NT2/D1 (cell line): ENCODE data around the gene EXT2.

Experiments used
- DNase-seq: peaks from one replicate; pipeline ENCODE4 v3.0.0-alpha.2; 2011; ENCODE audit warnings: low read depth, low spot score
- H3K27me3 ChIP-seq: 2 replicates; pipeline ENCODE4 v1.6.0; 2011; ENCODE audit warnings: mild to moderate bottlenecking; ENCODE audit not compliant: insufficient read length, insufficient read depth
- H3K36me3 ChIP-seq: 2 replicates; pipeline ENCODE4 v1.6.1; 2011; ENCODE audit warnings: mild to moderate bottlenecking, low read length, mixed read lengths; ENCODE audit not compliant: insufficient read depth, insufficient read length
- H3K4me1 ChIP-seq: 2 replicates; pipeline ENCODE4 v1.5.1; 2011; ENCODE audit not compliant: insufficient read depth, insufficient read length
- H3K4me3 ChIP-seq: 2 replicates; pipeline ENCODE4 v1.5.1; 2011; ENCODE audit warnings: low read depth; ENCODE audit not compliant: insufficient read length
- H3K9ac ChIP-seq: 2 replicates; pipeline ENCODE4 v1.6.0; 2011; ENCODE audit warnings: low read depth; ENCODE audit not compliant: insufficient read length
- H3K9me3 ChIP-seq: 2 replicates; pipeline ENCODE4 v1.5.1; 2011; ENCODE audit warnings: mild to moderate bottlenecking, low read length; ENCODE audit not compliant: insufficient read depth
- SUZ12 ChIP-seq: IDR thresholded peaks from 2 replicates; pipeline ENCODE4 v1.6.1; 2011; ENCODE audit not compliant: insufficient read length, insufficient read depth; ENCODE audit errors: extremely low read depth
- YY1 ChIP-seq: IDR thresholded peaks from 2 replicates; pipeline ENCODE4 v1.6.1; 2011; ENCODE audit not compliant: insufficient read length, insufficient read depth
- ZNF274 ChIP-seq: IDR thresholded peaks from 2 replicates; pipeline ENCODE4 v1.6.1; 2011; ENCODE audit warnings: mild to moderate bottlenecking, low read depth, low read length

The EXT2 gene

GRCh38 chr11:44257338-44258189 is 162.1 kb downstream of the EXT2 start:
- Histone ChIP-seq H3K9me3 (peaks cover 13% of the 10 kb centered on the region), H3K36me3 (no peaks in the 10 kb centered on the region), H3K27me3 (no peaks in the 10 kb centered on the region), H3K4me3 (no peak overlapping the region), H3K9ac (no peak overlapping the region), H3K4me1 (no peaks in the 10 kb centered on the region)
- TF ChIP-seq SUZ12 (no peak), ZNF274 (no peak), YY1 (no peak)
- DNase-seq = no peak

GRCh38 chr11:44258190-44258489 is 162.7 kb downstream of the EXT2 start:
- H3K9ac ChIP-seq = no peak overlapping the region
- H3K36me3 ChIP-seq = no peaks in the 10 kb centered on the region
- H3K9me3 ChIP-seq = peaks cover 7% of the 10 kb centered on the region
- no peaks in the 10 kb centered on the region for H3K27me3 ChIP-seq
- TF ChIP-seq SUZ12 = no peak
- H3K4me3 ChIP-seq = no peak overlapping the region
- no peaks in the 10 kb centered on the region for H3K4me1 ChIP-seq
- DNase-seq = no peak

- H3K36me3 ChIP-seq = no peaks in the 10 kb centered on the region
- H3K4me1 ChIP-seq = no peaks in the 10 kb centered on the region
- no peak for DNase-seq
- no peak overlapping the region for H3K9ac ChIP-seq
- no peaks in the 10 kb centered on the region for H3K27me3 ChIP-seq
- H3K9me3 ChIP-seq = no peaks in the 10 kb centered on the region; the same call in 1 of the 2 replicates
- TF ChIP-seq SUZ12 (no peak), YY1 (no peak), ZNF274 (no peak)
- no peak overlapping the region for H3K4me3 ChIP-seq
Observed at GRCh38 chr11:44258839-44259420, 163.5 kb downstream of the EXT2 start.

- TF ChIP-seq YY1 (no peak), ZNF274 (no peak), SUZ12 (no peak)
- no peaks in the 10 kb centered on the region for H3K36me3 ChIP-seq
- H3K4me1 ChIP-seq = peaks cover 5% of the 10 kb centered on the region
- H3K9ac ChIP-seq = no peak overlapping the region
- H3K9me3 ChIP-seq = no peaks in the 10 kb centered on the region
- no peak for DNase-seq
- H3K27me3 ChIP-seq = no peaks in the 10 kb centered on the region
- no peak overlapping the region for H3K4me3 ChIP-seq
Observed at GRCh38 chr11:44260081-44260480, 164.6 kb downstream of the EXT2 start.

GRCh38 chr11:44261800-44262591 is 166.5 kb downstream of the EXT2 start:
- peaks cover 10% of the 10 kb centered on the region for H3K4me1 ChIP-seq
- no peak for DNase-seq
- H3K9ac ChIP-seq = no peak overlapping the region
- H3K4me3 ChIP-seq = no peak overlapping the region
- TF ChIP-seq ZNF274 = no peak
- TF ChIP-seq YY1 = no peak
- TF ChIP-seq SUZ12 = no peak
- peaks cover 3% of the 10 kb centered on the region for H3K27me3 ChIP-seq
- H3K36me3 ChIP-seq = no peaks in the 10 kb centered on the region
- no peaks in the 10 kb centered on the region for H3K9me3 ChIP-seq

- Histone ChIP-seq H3K27me3 (peaks cover 3% of the 10 kb centered on the region), H3K9ac (no peak overlapping the region), H3K36me3 (no peaks in the 10 kb centered on the region), H3K4me3 (no peak overlapping the region), H3K4me1 (peaks cover 17% of the 10 kb centered on the region), H3K9me3 (no peaks in the 10 kb centered on the region)
- DNase-seq = no peak
- TF ChIP-seq SUZ12 = no peak
- TF ChIP-seq ZNF274 = no peak
- no peak for TF ChIP-seq YY1
Observed at GRCh38 chr11:44263738-44264437, 168.4 kb downstream of the EXT2 start.

GRCh38 chr11:44264438-44264749 is 168.9 kb downstream of the EXT2 start:
- Histone ChIP-seq H3K9me3 (no peaks in the 10 kb centered on the region), H3K4me1 (peaks cover 19% of the 10 kb centered on the region), H3K27me3 (peaks cover 3% of the 10 kb centered on the region), H3K4me3 (no peak overlapping the region), H3K36me3 (no peaks in the 10 kb centered on the region), H3K9ac (no peak overlapping the region)
- DNase-seq = no peak
- TF ChIP-seq SUZ12 = no peak
- no peak for TF ChIP-seq YY1
- no peak for TF ChIP-seq ZNF274
